CD4-positive, alpha-beta T cell treated with Interleukin-4 for 1 hour (primary cell): ENCODE measurements around the gene DEPDC4.

Source experiments
- DNase-seq, 2 donors: peaks; one replicate each; pipeline ENCODE4 v3.0.0-alpha.2; 2020 to 2022

Gene DEPDC4

GRCh38 chr12:100211698-100212097 is 55.2 kb downstream of the DEPDC4 start:
- DNase-seq: no peak

- DNase-seq: no peak
These were observed 58.0 kb downstream of the DEPDC4 start for GRCh38 chr12:100208834-100209233.

GRCh38 chr12:100207311-100207710 is 59.6 kb downstream of the DEPDC4 start:
- DNase-seq: no peak

- DNase-seq: no peak
These were observed 65.1 kb downstream of the DEPDC4 start for GRCh38 chr12:100201604-100202423.

- DNase-seq: peak; percentile 97 to 98
These were observed 66.3 kb downstream of the DEPDC4 start, which contains the start of gene ACTR6 for GRCh38 chr12:100200463-100201181. TSS of gene ACTR6 (plus strand) at chr12:100200815. CDS start at chr12:100200852, 37 bp downstream.

GRCh38 chr12:100199347-100200149 is 67.3 kb downstream of the DEPDC4 start:
- DNase-seq: peak; percentile 73 to 83

- no peak for DNase-seq
These were observed 67.9 kb downstream of the DEPDC4 start for GRCh38 chr12:100199023-100199346.

GRCh38 chr12:100197486-100197885 is 69.4 kb downstream of the DEPDC4 start:
- no peak for DNase-seq

GRCh38 chr12:100193085-100193484 is 73.8 kb downstream of the DEPDC4 start:
- DNase-seq: no peak
